ENCODE measurements around the gene RAP1GAP. TPM values are rescaled to one million over a fixed set of nuclear protein-coding genes. Genes with fewer than 3 reads are reported as not detected.

The RAP1GAP gene
- total RNA-seq, 4 donors from 2014 or later: 1.9 to 6.8 (median 5.0) TPM

DNA sequence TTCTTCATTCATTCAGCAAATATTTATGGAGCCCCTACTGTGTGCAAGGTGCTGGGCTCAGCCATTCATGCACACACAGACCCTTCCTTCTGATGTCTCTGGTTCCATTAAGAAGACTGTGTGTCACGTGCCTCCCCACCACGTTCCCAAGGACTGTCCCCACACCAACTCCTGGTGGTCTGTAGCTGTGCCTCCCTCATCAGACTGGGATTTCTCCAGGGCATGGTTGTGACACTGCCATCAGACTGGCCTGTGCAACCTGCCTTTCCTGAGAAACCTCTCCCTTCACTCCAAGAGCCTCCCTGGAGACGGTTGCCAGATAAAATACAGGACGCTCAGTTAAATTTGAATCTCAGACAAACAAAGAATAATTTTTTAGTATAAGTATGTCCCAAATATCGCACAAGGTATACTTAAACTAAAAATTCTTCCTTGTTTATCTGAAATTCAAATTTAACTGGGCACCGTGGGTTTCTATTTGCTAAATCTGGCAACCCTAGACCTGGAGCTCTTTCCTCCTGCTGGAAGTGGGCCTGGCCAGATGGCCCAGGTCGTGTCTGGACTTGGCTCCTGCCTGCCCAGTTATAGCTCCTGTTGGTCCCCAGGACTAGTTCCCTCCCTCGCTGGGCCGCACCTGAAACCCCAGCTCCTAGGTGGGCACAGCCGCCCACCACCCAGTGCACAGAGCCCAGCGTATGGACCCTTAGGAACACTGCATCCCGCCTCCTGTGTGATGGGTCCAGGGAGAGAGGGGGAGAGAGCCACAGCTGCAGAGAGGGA, 76.9 kb downstream of the RAP1GAP start:
- Histone ChIP-seq H3K36me3 (no peaks in the 10 kb centered on the region), H3K4me3 (no peak overlapping the region), H3K4me1 (peaks cover 4 to 20% (median 4%) of the 10 kb centered on the region in 3 donors), H3K27ac (no peak overlapping the region), H3K27me3 (peaks cover 0 to 72% (median 0%) of the 10 kb centered on the region in 4 donors), H3K9me3 (no peaks in the 10 kb centered on the region)
- intact Hi-C loops (cut with DNase I): no loop called here
- TF ChIP-seq POLR2A (IDR thresholded peaks at IDR 0.05): no peak
- TF ChIP-seq, protein P1, sequence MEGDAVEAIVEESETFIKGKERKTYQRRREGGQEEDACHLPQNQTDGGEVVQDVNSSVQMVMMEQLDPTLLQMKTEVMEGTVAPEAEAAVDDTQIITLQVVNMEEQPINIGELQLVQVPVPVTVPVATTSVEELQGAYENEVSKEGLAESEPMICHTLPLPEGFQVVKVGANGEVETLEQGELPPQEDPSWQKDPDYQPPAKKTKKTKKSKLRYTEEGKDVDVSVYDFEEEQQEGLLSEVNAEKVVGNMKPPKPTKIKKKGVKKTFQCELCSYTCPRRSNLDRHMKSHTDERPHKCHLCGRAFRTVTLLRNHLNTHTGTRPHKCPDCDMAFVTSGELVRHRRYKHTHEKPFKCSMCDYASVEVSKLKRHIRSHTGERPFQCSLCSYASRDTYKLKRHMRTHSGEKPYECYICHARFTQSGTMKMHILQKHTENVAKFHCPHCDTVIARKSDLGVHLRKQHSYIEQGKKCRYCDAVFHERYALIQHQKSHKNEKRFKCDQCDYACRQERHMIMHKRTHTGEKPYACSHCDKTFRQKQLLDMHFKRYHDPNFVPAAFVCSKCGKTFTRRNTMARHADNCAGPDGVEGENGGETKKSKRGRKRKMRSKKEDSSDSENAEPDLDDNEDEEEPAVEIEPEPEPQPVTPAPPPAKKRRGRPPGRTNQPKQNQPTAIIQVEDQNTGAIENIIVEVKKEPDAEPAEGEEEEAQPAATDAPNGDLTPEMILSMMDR (IDR thresholded peaks at IDR 0.05): no peak
- DNase-seq: no peak
- 47% methylated on average over 7 to 8 of the region's 12 CpGs for WGBS, 2 donors

DNA sequence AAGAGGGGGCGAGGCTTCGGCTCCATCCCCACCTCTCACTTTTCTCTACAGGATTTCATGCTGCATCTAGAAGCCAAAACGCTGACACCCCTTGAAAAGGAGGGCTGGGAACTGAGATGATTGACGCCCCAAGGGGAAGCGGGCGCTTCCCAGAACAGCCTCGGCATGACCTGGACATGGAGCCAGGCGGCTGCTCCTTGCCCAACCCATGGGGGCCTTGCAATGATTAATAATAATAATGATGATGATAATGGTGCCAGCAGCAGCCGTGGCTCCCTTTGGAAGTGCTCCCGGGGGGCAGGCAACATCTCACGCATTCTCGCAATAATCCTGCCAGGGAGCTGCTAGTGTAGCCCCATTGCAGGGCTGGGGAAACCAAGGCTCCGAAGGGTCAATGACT, 78.2 kb downstream of the RAP1GAP start:
- Histone ChIP-seq H3K36me3 (no peaks in the 10 kb centered on the region), H3K27ac (no peak overlapping the region), H3K4me3 (no peak overlapping the region), H3K27me3 (peaks cover 0 to 74% (median 0%) of the 10 kb centered on the region in 4 donors), H3K4me1 (peaks cover 15 to 34% (median 17%) of the 10 kb centered on the region in 3 donors), H3K9me3 (no peaks in the 10 kb centered on the region)
- intact Hi-C loops (cut with DNase I): no loop called here
- DNase-seq: no peak
- TF ChIP-seq POLR2A (IDR thresholded peaks at IDR 0.05): no peak
- TF ChIP-seq, protein P1 (IDR thresholded peaks at IDR 0.05): no peak
- WGBS, 2 donors: 45% methylated on average over 10 of the region's 13 CpGs; no CpG with 5 or more reads in 1 of the 2 donors

DNA sequence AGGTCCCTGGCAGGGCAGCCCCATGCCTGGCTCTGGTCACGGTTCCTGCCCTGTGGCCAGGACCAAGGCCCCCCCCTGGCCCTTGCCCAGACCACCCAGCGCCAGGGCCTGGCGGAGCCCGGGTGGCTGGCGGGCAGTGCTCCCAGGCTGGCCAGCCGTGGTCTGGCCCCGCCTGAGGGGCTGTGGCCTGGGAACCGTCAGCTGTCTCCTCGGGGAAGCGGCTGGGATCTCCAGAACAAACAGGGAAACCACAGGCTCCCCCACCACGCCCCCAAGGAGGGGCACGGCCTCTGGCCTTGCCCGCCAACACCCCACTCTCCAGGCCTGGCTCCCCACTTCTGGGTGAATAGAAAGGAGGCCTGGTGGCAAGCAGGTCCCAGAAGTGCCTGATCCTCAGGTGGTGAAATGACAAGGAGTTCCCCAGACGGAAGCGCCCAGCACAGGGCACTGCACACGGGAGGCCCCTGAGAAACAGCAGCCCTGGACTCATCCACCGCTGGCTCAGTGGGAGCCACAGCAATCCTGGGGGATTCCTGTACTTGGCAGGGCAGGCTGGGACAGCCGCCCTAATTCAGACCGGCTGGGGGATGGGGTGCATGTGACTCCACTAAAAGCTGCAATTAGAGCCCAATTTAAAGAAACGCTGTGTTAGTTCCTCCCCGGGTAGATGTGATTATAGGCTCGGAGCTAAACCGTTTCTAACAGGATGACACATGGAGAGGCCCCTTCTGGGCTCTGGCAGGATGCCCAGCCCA, 78.9 kb downstream of the RAP1GAP start:
- 33% methylated on average over 8 of the region's 23 CpGs; no CpG with 5 or more reads in 1 of the 2 donors for WGBS, 2 donors
- no peaks in the 10 kb centered on the region for H3K36me3 ChIP-seq
- no peak overlapping the region for H3K27ac ChIP-seq
- peaks cover 17 to 39% (median 18%) of the 10 kb centered on the region in 3 donors for H3K4me1 ChIP-seq
- no peak overlapping the region for H3K4me3 ChIP-seq
- peaks cover 0 to 75% (median 2%) of the 10 kb centered on the region in 4 donors for H3K27me3 ChIP-seq
- no peaks in the 10 kb centered on the region for H3K9me3 ChIP-seq
- DNase-seq: no peak
- intact Hi-C loops (cut with DNase I): no loop called here
- no peak for TF ChIP-seq POLR2A (IDR thresholded peaks at IDR 0.05)
- TF ChIP-seq, protein P1 (IDR thresholded peaks at IDR 0.05): no peak

DNA sequence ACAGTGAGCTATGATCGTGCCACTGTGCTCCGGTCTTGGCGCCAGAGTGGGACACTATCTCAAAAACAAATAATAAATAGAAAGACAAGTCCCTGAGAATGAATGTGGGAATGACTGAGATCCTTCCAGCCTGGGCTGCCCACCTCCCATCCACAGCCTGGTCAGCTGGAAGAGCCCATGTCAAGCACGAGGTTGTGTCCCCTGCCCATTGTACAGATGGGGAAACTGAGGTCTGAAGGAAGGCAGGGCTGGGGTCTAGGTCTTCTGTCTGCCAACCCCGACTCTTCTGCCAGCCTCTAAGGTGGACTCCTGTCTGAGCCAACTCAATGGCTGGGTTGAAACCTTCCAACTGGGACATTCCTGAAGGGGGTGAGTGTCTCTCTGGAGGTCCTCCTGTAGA, 79.5 kb downstream of the RAP1GAP start:
- intact Hi-C loops (cut with DNase I): no loop called here

More for the DNA sequence above, 79.5 kb downstream of the RAP1GAP start:
- H3K9me3 ChIP-seq: no peaks in the 10 kb centered on the region
- DNase-seq: no peak
- TF ChIP-seq, protein P1 (IDR thresholded peaks at IDR 0.05): no peak
- TF ChIP-seq POLR2A (IDR thresholded peaks at IDR 0.05): no peak
- H3K27ac ChIP-seq: no peak overlapping the region
- H3K4me3 ChIP-seq: no peak overlapping the region
- 69 to 78% methylated on average over 5 of the region's 5 CpGs for WGBS, 2 donors
- peaks cover 17 to 43% (median 18%) of the 10 kb centered on the region in 3 donors for H3K4me1 ChIP-seq
- no peaks in the 10 kb centered on the region for H3K36me3 ChIP-seq
- peaks cover 0 to 74% (median 2%) of the 10 kb centered on the region in 4 donors for H3K27me3 ChIP-seq
